ENCODE results near the gene CELF5. TPM values are rescaled to one million over a fixed set of nuclear protein-coding genes. Genes with fewer than 3 reads are reported as not detected.

The CELF5 gene
- total RNA-seq, 1 experiment from 2014 or later, result 1.2 TPM

GRCh38 chr19:3319643-3320353 is 95.3 kb downstream of the CELF5 start:
- POLR2A ChIA-PET, result no interaction called here
- intact Hi-C loops (cut with micrococcal nuclease; ENCODE audit: unreplicated experiment), result no loop called here
- H3K36me3 ChIP-seq (ENCODE audit: control insufficient read depth, insufficient read depth, low read length), result no peaks in the 10 kb centered on the region
- no TSS peak for BruUV-seq (replicated peaks)
- H3K27ac ChIP-seq (ENCODE audit: low read length), result no peak overlapping the region
- no peak for TF ChIP-seq TCF7L2 (IDR thresholded peaks at IDR 0.05; ENCODE audit: low read depth, low read length)
- TF ChIP-seq POLR2AphosphoS5 (IDR thresholded peaks at IDR 0.05; ENCODE audit: low read depth, low read length), result no peak
- TF ChIP-seq SIN3A (IDR thresholded peaks at IDR 0.05; ENCODE audit: borderline replicate concordance, insufficient read depth, low read depth, low read length), result no peak
- no peak for TF ChIP-seq CTCF (IDR thresholded peaks at IDR 0.05)
- in situ Hi-C loops (cut with HindIII; ENCODE audit: low pct_unique_long_range_greater_than_20kb, low sequenced_read_pairs), result no loop called here
- H3K9me3 ChIP-seq (ENCODE audit: control insufficient read depth, insufficient read depth, low read depth, low read length), result no peaks in the 10 kb centered on the region
- no peak overlapping the region for H3K4me3 ChIP-seq (ENCODE audit: low read depth in 2 of 2, low read length in 2 of 2)
- peaks cover 3% of the 10 kb centered on the region; the same call in 1 of the 2 replicates for H3K27me3 ChIP-seq (ENCODE audit: control insufficient read depth, insufficient read depth, low read length)
- ATAC-seq, result no peak; the same call in 1 of the 2 replicates
- DNase-seq (ENCODE audit: low read depth, low spot score), result no peak
- CTCF ChIA-PET, result no interaction called here
- H3K4me1 ChIP-seq (ENCODE audit: control insufficient read depth, insufficient read depth, low read length), result no peaks in the 10 kb centered on the region

GRCh38 chr19:3320354-3320670 is 95.9 kb downstream of the CELF5 start:
- Histone ChIP-seq H3K4me1 (ENCODE audit: control insufficient read depth, insufficient read depth, low read length) (no peaks in the 10 kb centered on the region), H3K4me3 (ENCODE audit: low read depth in 2 of 2, low read length in 2 of 2) (no peak overlapping the region), H3K27me3 (ENCODE audit: control insufficient read depth, insufficient read depth, low read length) (peaks cover 3% of the 10 kb centered on the region; the same call in 1 of the 2 replicates), H3K36me3 (ENCODE audit: control insufficient read depth, insufficient read depth, low read length) (no peaks in the 10 kb centered on the region), H3K27ac (ENCODE audit: low read length) (no peak overlapping the region), H3K9me3 (ENCODE audit: control insufficient read depth, insufficient read depth, low read depth, low read length) (no peaks in the 10 kb centered on the region)
- DNase-seq (ENCODE audit: low read depth, low spot score) (no peak), ATAC-seq (no peak)
- in situ Hi-C loops (cut with HindIII; ENCODE audit: low pct_unique_long_range_greater_than_20kb, low sequenced_read_pairs) (no loop called here), intact Hi-C loops (cut with micrococcal nuclease; ENCODE audit: unreplicated experiment) (no loop called here)
- BruUV-seq (replicated peaks), result no TSS peak
- ChIA-PET POLR2A (no interaction called here), CTCF (no interaction called here)
- TF ChIP-seq SIN3A (IDR thresholded peaks at IDR 0.05; ENCODE audit: borderline replicate concordance, insufficient read depth, low read depth, low read length) (no peak), REST (IDR thresholded peaks at IDR 0.05; ENCODE audit: insufficient read depth in 1 of 2, low read depth in 2 of 2, low read length in 1 of 2) (no peak), POLR2AphosphoS5 (IDR thresholded peaks at IDR 0.05; ENCODE audit: low read depth, low read length) (no peak), TCF7L2 (IDR thresholded peaks at IDR 0.05; ENCODE audit: low read depth, low read length) (no peak), CTCF (IDR thresholded peaks at IDR 0.05) (no peak)
